Ureter (tissue), 1 donor: ENCODE data around the gene VSIG10. TPM values are rescaled to one million over a fixed set of nuclear protein-coding genes. Genes with fewer than 3 reads are reported as not detected.
A peak's percentile ranks its signal among the peaks of the same experiment; 100 is the strongest.
"Not testable (repeated sequence)": the region's sequence is repeated elsewhere in the genome, so short reads cannot be mapped to it uniquely, and the experiment has no call there.

Experiments
- DNase-seq: peaks from one replicate; pipeline ENCODE4 v3.0.0-alpha.2; 2020; ENCODE audit warnings: low spot score
- total RNA-seq: library from RNA; stranded (reverse); gene quantifications from one replicate; pipeline ENCODE4 v1.2.4, GENCODE V29; 2023
- donor health status: DM: yes; HTN: yes; CAD: no.

VSIG10 gene
- 37.2 TPM for total RNA-seq

- DNase-seq = peak; percentile 62
Observed at GRCh38 chr12:118103601-118104382, at the start of gene VSIG10. TSS of gene VSIG10 (minus strand) at chr12:118104011. CDS start at chr12:118103671, 340 bp downstream.

GRCh38 chr12:118151755-118152154 lies 47.9 kb upstream of the VSIG10 start:
- DNase-seq = no peak

GRCh38 chr12:118150625-118151024 lies 46.8 kb upstream of the VSIG10 start:
- DNase-seq = no peak

- no peak for DNase-seq
Observed at GRCh38 chr12:118148287-118148686, 44.5 kb upstream of the VSIG10 start.

GRCh38 chr12:118145798-118146156 lies 42.0 kb upstream of the VSIG10 start:
- DNase-seq = no peak

- DNase-seq = no peak
Observed at GRCh38 chr12:118145113-118145797, 41.4 kb upstream of the VSIG10 start.

- no peak for DNase-seq
Observed at GRCh38 chr12:118144499-118144898, 40.7 kb upstream of the VSIG10 start.

GRCh38 chr12:118140825-118141224 lies 37.0 kb upstream of the VSIG10 start:
- no peak for DNase-seq

- DNase-seq = no peak
Observed at GRCh38 chr12:118137148-118137678, 33.4 kb upstream of the VSIG10 start.

- peak; percentile 58 for DNase-seq
Observed at GRCh38 chr12:118136559-118137003, 32.8 kb upstream of the VSIG10 start.

GRCh38 chr12:118135788-118136558 lies 32.2 kb upstream of the VSIG10 start, which contains the start of gene PEBP1:
TSS of gene PEBP1 (plus strand) at chr12:118136124. CDS start at chr12:118136210, 86 bp downstream.
- DNase-seq = peak; percentile 97

- DNase-seq = not testable (repeated sequence)
Observed at GRCh38 chr12:118129436-118129835, 25.6 kb upstream of the VSIG10 start.

GRCh38 chr12:118127867-118128266 lies 24.1 kb upstream of the VSIG10 start:
- DNase-seq = no peak

- no peak for DNase-seq
Observed at GRCh38 chr12:118126119-118126757, 22.4 kb upstream of the VSIG10 start.

GRCh38 chr12:118125743-118126118 lies 21.9 kb upstream of the VSIG10 start:
- no peak for DNase-seq

GRCh38 chr12:118124333-118124874 lies 20.6 kb upstream of the VSIG10 start:
- DNase-seq = no peak

- DNase-seq = no peak
Observed at GRCh38 chr12:118122264-118122663, 18.5 kb upstream of the VSIG10 start.

GRCh38 chr12:118120579-118121363 lies 17.0 kb upstream of the VSIG10 start:
- DNase-seq = peak; percentile 83

- no peak for DNase-seq
Observed at GRCh38 chr12:118119449-118119879, 15.7 kb upstream of the VSIG10 start.

GRCh38 chr12:118109088-118109487 lies 5.3 kb upstream of the VSIG10 start:
- DNase-seq = no peak
